IMR-90 (cell line): ENCODE results near the gene ZNF335. TPM values are rescaled to one million over a fixed set of nuclear protein-coding genes. Genes with fewer than 3 reads are reported as not detected.

Experiments used
- ATAC-seq: fragments of 200-7000 bp; cut with Tn5 transposase; 2 replicates; pipeline ENCODE4 v1.9.1; 2020; ENCODE audit warnings: low read depth, mild to moderate bottlenecking, moderate library complexity
- BruUV-seq: library from RNA; stranded (reverse); fragments of 400-500 nt; replicated peaks from 2 replicates; lab custom pipeline; 2021; lab: Mats Ljungman, UMichigan
- CTCF ChIA-PET: fragments of 300-600 bp; formaldehyde crosslinking; extraction: SDS; loops from one replicate; lab custom pipeline; 2021; ENCODE audit warnings: antibody characterized with exemption; lab: Yijun Ruan, JAX
- POLR2A ChIA-PET: fragments of 300-600 bp; sonication (Branson Sonifier 250); formaldehyde crosslinking; loops from one replicate; lab custom pipeline; 2022; ENCODE audit warnings: antibody characterized with exemption; ENCODE audit not compliant: unreplicated experiment; lab: Charles Lee
- DNase-seq: peaks from one replicate; pipeline ENCODE4 v3.0.0; 2013
- H2AFZ ChIP-seq: replicated peaks from 2 replicates; pipeline ENCODE3; 2013; ENCODE audit warnings: low read length, mild to moderate bottlenecking; ENCODE audit not compliant: poor library complexity
- H2AK5ac ChIP-seq: 2 replicates; pipeline ENCODE4 v1.6.1; 2013; ENCODE audit warnings: low read depth, low read length, inconsistent platforms
- H2AK9ac ChIP-seq: replicated peaks from 2 replicates; pipeline ENCODE3; 2013; ENCODE audit warnings: mild to moderate bottlenecking, low read depth, low read length, moderate library complexity; ENCODE audit not compliant: poor library complexity
- H2BK120ac ChIP-seq: 2 replicates; pipeline ENCODE4 v1.6.1; 2013; ENCODE audit warnings: low read depth, low read length, inconsistent platforms
- H2BK15ac ChIP-seq: 3 replicates; pipeline ENCODE4 v1.6.1; 2013; ENCODE audit warnings: low read depth, low read length, inconsistent platforms
- H2BK20ac ChIP-seq: 2 replicates; pipeline ENCODE4 v1.6.1; 2013; ENCODE audit warnings: low read depth, mild to moderate bottlenecking, inconsistent platforms, low read length, moderate library complexity
- H2BK5ac ChIP-seq: 2 replicates; pipeline ENCODE4 v1.6.1; 2013; ENCODE audit warnings: mild to moderate bottlenecking, low read depth, low read length, inconsistent platforms; ENCODE audit not compliant: poor library complexity, severe bottlenecking
- H3K14ac ChIP-seq: replicated peaks from 2 replicates; pipeline ENCODE4 v1.6.1; 2013; ENCODE audit warnings: low read depth, low read length, inconsistent platforms
- H3K18ac ChIP-seq: 2 replicates; pipeline ENCODE4 v1.6.1; 2013; ENCODE audit warnings: low read depth, low read length, control low read depth
- H3K23ac ChIP-seq: 2 replicates; pipeline ENCODE4 v1.6.1; 2013; ENCODE audit warnings: low read depth, low read length, inconsistent platforms
- H3K27ac ChIP-seq: 2 replicates; pipeline ENCODE4 v1.5.1; 2013; ENCODE audit warnings: mild to moderate bottlenecking, control low read depth, low read length; ENCODE audit not compliant: insufficient read depth
- H3K27me3 ChIP-seq: 2 replicates; pipeline ENCODE4 v1.6.1; 2013; ENCODE audit warnings: low read length; ENCODE audit not compliant: control insufficient read depth, insufficient read depth
- H3K36me3 ChIP-seq: 2 replicates; pipeline ENCODE4 v1.6.1; 2013; ENCODE audit warnings: low read length, mixed read lengths; ENCODE audit not compliant: control insufficient read depth, insufficient read depth
- H3K4ac ChIP-seq: 2 replicates; pipeline ENCODE4 v1.6.1; 2013; ENCODE audit warnings: low read depth, low read length, inconsistent platforms
- H3K4me1 ChIP-seq: 2 replicates; pipeline ENCODE4 v1.6.1; 2013; ENCODE audit warnings: low read length, mixed read lengths; ENCODE audit not compliant: control insufficient read depth, insufficient read depth
- H3K4me2 ChIP-seq: 2 replicates; pipeline ENCODE4 v1.6.1; 2013; ENCODE audit warnings: low read depth, mild to moderate bottlenecking, control low read depth, low read length, moderate library complexity
- H3K4me3 ChIP-seq: 2 replicates; pipeline ENCODE4 v1.5.1; 2013; ENCODE audit warnings: low read depth, mild to moderate bottlenecking, control low read depth, low read length, moderate library complexity; ENCODE audit not compliant: insufficient read depth
- H3K56ac ChIP-seq: 2 replicates; pipeline ENCODE4 v1.6.1; 2013; ENCODE audit warnings: low read length, inconsistent platforms; ENCODE audit not compliant: insufficient read depth; ENCODE audit errors: extremely low read depth
- H3K79me1 ChIP-seq, 2 experiments: 2 replicates each; pipeline ENCODE4 v1.6.1; 2013; ENCODE audit warnings: low read length in 2 of 2, inconsistent platforms in 1 of 2, low read depth in 1 of 2
- H3K9ac ChIP-seq: 2 replicates; pipeline ENCODE4 v1.6.1; 2013; ENCODE audit warnings: low read depth, low read length, control low read depth
- H3K9me1 ChIP-seq: 2 replicates; pipeline ENCODE4 v1.6.1; 2013; ENCODE audit warnings: low read length, inconsistent platforms; ENCODE audit not compliant: insufficient read depth
- H3K9me3 ChIP-seq: 2 replicates; pipeline ENCODE4 v1.6.1; 2013; ENCODE audit warnings: low read length; ENCODE audit not compliant: control insufficient read depth, insufficient read depth
- H4K20me1 ChIP-seq: 2 replicates; pipeline ENCODE4 v1.6.1; 2013; ENCODE audit warnings: low read length, inconsistent platforms; ENCODE audit not compliant: insufficient read depth
- H4K5ac ChIP-seq: 2 replicates; pipeline ENCODE4 v1.6.1; 2013; ENCODE audit warnings: mild to moderate bottlenecking, low read depth, low read length, control low read depth
- H4K8ac ChIP-seq, 2 experiments: 2 replicates each; pipeline ENCODE4 v1.6.1; 2013; ENCODE audit warnings: low read depth in 2 of 2, low read length in 2 of 2, control low read depth in 1 of 2, inconsistent platforms in 1 of 2
- H4K91ac ChIP-seq: 2 replicates; pipeline ENCODE4 v1.6.1; 2013; ENCODE audit warnings: low read depth, low read length, inconsistent platforms; ENCODE audit not compliant: insufficient read depth
- FOS ChIP-seq: fragments of 150-350 bp; IDR thresholded peaks from 2 replicates; pipeline ENCODE4 v1.6.1; 2016; ENCODE audit warnings: low read depth, low read length
- MAZ ChIP-seq: IDR thresholded peaks from 2 replicates; pipeline ENCODE4 v1.6.1; 2012; ENCODE audit warnings: low read depth, mild to moderate bottlenecking, low read length, improper control_type of control experiment, moderate library complexity, borderline replicate concordance
- POLR2A ChIP-seq: IDR thresholded peaks from 2 replicates; pipeline ENCODE4 v1.6.1; 2012; ENCODE audit warnings: mild to moderate bottlenecking, low read depth, low read length
- RCOR1 ChIP-seq: IDR thresholded peaks from 2 replicates; pipeline ENCODE4 v1.6.1; 2012; ENCODE audit warnings: mild to moderate bottlenecking, low read length, improper control_type of control experiment; ENCODE audit not compliant: insufficient replicate concordance
- WGBS, 2 experiments: methylation state at CpG; one replicate each; pipeline versions ENCODE4 v1.1.5 to v1.1.7; 2013; ENCODE audit warnings: missing lambda C conversion rate in 2 of 2; ENCODE audit not compliant: insufficient read length in 1 of 2; ENCODE audit errors: extremely low coverage in 2 of 2; 5-methylcytosine and 5-hydroxymethylcytosine counted together
- dilution Hi-C: fragments of 300-500 bp; cut with HindIII; formaldehyde crosslinking; loops from one replicate; pipeline ENCODE4 v1.14.3; 2018; ENCODE audit warnings: low sequenced_read_pairs; ENCODE audit not compliant: unreplicated experiment
- in situ Hi-C: fragments of 300-500 bp; cut with MboI; formaldehyde crosslinking; loops from 3 replicates; pipeline ENCODE4 v1.14.3; 2019; ENCODE audit warnings: low sequenced_read_pairs, inconsistent platforms, mixed read lengths
- intact Hi-C: fragments of 100-400 bp; cut with micrococcal nuclease; formaldehyde crosslinking; loops from 2 replicates; pipeline ENCODE4 v1.10.0; 2022
- polyA plus RNA-seq, 3 experiments: library from polyadenylated mRNA; depleted of rRNA; stranded (reverse); fragments of >200 nt; gene quantifications; 2 replicates each; pipeline ENCODE4 v1.2.3, GENCODE V29; 2012; ENCODE audit warnings: low replicate concordance in 1 of 3
- total RNA-seq: library from RNA; depleted of rRNA; stranded (reverse); fragments of >200 nt; gene quantifications from 2 replicates; pipeline ENCODE4 v1.2.3, GENCODE V29; 2012

Gene ZNF335
- total and polyA plus RNA-seq, 2 of the 4 experiments (the other 2 are of a cell fraction): 11.8 to 17.8 TPM

DNA sequence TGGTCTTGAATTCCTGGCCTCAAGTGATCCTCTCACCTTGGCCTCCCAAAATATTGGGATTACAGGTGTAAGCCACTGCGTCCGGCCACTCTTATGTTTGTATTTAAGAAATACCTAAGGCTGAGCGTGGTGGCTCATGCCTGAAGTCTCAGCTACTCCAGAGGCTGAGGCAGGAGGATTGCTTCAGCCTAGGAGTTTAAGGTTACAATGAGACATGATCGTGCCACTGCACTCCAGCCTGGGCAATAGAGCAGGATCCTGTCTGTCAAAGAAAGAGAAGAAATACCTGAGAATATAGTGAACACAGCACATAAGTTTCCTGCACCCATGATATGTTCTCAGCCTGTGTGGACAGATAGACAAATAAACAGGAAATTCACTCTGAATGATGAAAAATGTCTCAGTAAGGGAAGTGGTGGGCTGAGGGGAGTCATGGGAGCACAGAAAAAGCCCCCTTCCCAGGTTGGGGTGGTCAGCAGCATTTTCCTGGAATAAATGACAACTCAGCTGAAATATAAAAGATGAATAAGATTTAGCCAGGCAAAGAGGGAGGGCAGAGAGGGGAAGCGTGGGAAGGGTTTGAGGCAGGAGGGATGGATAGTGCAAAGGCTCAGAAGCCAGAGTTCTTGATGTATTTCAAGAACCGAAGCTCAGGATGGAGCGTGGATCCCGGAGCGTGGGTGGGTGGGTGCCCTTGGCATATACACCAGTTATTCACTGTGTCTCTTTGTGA, 22.9 kb upstream of the ZNF335 start:
- in situ Hi-C loops: no loop called here
- H3K36me3 ChIP-seq: no peaks in the 10 kb centered on the region
- H3K56ac ChIP-seq: no peak overlapping the region
- no peak overlapping the region for H2AK9ac ChIP-seq
- intact Hi-C loops: no loop called here
- H3K23ac ChIP-seq: no peak overlapping the region
- H2BK120ac ChIP-seq: no peak overlapping the region
- H4K8ac ChIP-seq: no peak overlapping the region
- H2BK20ac ChIP-seq: no peak overlapping the region
- no TSS peak for BruUV-seq
- POLR2A ChIA-PET: no interaction called here
- no peak overlapping the region for H3K4me3 ChIP-seq
- 82% methylated on average over 3 of the region's 9 CpGs; no CpG with 5 or more reads in 1 of the 2 experiments for WGBS, 2 experiments
- H4K20me1 ChIP-seq: no peaks in the 10 kb centered on the region
- no peak overlapping the region for H3K27ac ChIP-seq
- H3K14ac ChIP-seq: no peak overlapping the region
- no peak for DNase-seq
- H3K18ac ChIP-seq: no peak overlapping the region
- peaks cover 35% of the 10 kb centered on the region for H3K27me3 ChIP-seq
- TF ChIP-seq POLR2A: no peak
- TF ChIP-seq MAZ: no peak
- TF ChIP-seq FOS: no peak
- no peak for TF ChIP-seq RCOR1
- H3K9me3 ChIP-seq: no peaks in the 10 kb centered on the region
- H3K9ac ChIP-seq: no peak overlapping the region
- CTCF ChIA-PET: no interaction called here
- H3K4me1 ChIP-seq: no peaks in the 10 kb centered on the region
- no peaks in the 10 kb centered on the region for H3K79me1 ChIP-seq
- no peak overlapping the region for H2AFZ ChIP-seq
- H3K4ac ChIP-seq: no peak overlapping the region
- no peak overlapping the region for H4K5ac ChIP-seq
- H2BK5ac ChIP-seq: no peak overlapping the region
- H2AK5ac ChIP-seq: no peak overlapping the region
- no peak overlapping the region for H4K91ac ChIP-seq
- H3K4me2 ChIP-seq: no peak overlapping the region
- no peak for ATAC-seq
- dilution Hi-C loops: no loop called here
- no peak overlapping the region for H2BK15ac ChIP-seq
- H3K9me1 ChIP-seq: no peaks in the 10 kb centered on the region
